GM12892 (cell line): ENCODE data around the gene SOX13.

Experiments
- DNase-seq: peaks from one replicate; pipeline ENCODE4 v3.0.0; 2011; ENCODE audit not compliant: insufficient read length
- FAIRE-seq: peaks from 2 replicates; lab custom pipeline; 2011; peaks lifted over from hg19 to GRCh38; lab: Jason Lieb, UNC
- POLR2A ChIP-seq: IDR thresholded peaks from 2 replicates; pipeline ENCODE4 v1.6.1; 2011; ENCODE audit warnings: low read depth, low read length, control low read depth
- POLR2AphosphoS5 ChIP-seq: IDR thresholded peaks from 2 replicates; pipeline ENCODE4 v1.6.1; 2011; ENCODE audit warnings: low read depth, low read length, control low read depth
- TAF1 ChIP-seq: IDR thresholded peaks from 2 replicates; pipeline ENCODE4 v1.6.1; 2011; ENCODE audit warnings: low read depth, mild to moderate bottlenecking, control low read depth, low read length, borderline replicate concordance

Gene SOX13

GRCh38 chr1:204145033-204145504 is 72.2 kb downstream of the SOX13 start:
- DNase-seq (no peak), FAIRE-seq (no peak)
- TF ChIP-seq POLR2A (no peak), TAF1 (no peak), POLR2AphosphoS5 (no peak)

- no peak for TF ChIP-seq TAF1
- no peak for TF ChIP-seq POLR2AphosphoS5
- TF ChIP-seq POLR2A: no peak
- FAIRE-seq (no peak), DNase-seq (no peak)
Measured at GRCh38 chr1:204146309-204146708, 73.4 kb downstream of the SOX13 start.

GRCh38 chr1:204146965-204147364 is 74.0 kb downstream of the SOX13 start:
- DNase-seq (no peak), FAIRE-seq (no peak)
- no peak for TF ChIP-seq POLR2A
- TF ChIP-seq TAF1: no peak
- TF ChIP-seq POLR2AphosphoS5: no peak

GRCh38 chr1:204147406-204148383 is 74.8 kb downstream of the SOX13 start:
- FAIRE-seq: no peak
- TF ChIP-seq POLR2AphosphoS5: no peak
- no peak for TF ChIP-seq TAF1
- TF ChIP-seq POLR2A: no peak
- no peak for DNase-seq

- TF ChIP-seq TAF1 (no peak), POLR2AphosphoS5 (no peak), POLR2A (no peak)
- DNase-seq (no peak), FAIRE-seq (no peak)
Measured at GRCh38 chr1:204149107-204149506, 76.2 kb downstream of the SOX13 start.

DNA sequence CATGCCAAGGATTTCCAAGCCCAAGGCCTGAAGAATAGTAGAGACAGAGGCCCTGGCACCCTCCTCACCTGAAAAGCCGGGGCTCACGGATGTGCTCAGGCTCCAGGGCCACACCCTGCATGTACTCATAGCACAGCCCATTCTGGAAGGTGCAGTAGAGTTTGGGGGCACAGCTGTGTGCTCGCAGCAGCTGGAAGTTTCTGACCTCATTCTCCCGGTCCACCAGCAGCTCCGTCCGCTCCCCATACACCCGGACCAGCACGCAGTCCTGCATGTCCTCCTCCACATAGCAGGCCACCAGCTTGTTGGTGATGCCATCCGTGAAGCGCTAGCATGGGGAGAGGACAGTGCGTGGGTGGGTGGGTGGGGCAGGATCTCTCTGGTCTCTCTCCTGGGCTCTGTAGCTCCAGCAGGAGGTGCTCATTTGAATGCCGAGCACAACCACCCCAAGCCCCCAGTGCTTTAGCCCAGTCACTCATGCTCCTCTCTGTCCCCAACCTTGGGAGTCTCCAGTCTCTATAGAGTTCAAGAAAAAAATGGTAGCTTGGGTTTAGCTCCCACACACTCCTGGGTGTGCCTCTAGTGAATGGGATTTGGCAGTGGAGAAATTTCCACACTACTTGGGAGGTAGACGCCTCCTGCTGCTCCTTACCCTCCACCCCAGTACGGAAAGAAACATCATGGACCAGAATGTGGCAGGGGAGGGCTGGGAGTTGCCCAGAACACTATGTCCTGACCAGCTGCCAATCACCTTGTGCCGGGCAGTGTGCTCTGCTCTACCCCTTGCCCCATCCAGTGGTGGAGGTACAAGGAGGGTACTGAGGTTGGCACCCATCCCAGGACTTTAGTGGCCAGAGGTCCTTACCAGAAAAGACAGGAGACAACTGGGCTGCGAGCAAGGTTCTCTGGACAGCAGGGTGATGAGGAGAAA is 77.0 kb downstream of the SOX13 start:
- TF ChIP-seq POLR2AphosphoS5: no peak
- no peak for TF ChIP-seq POLR2A
- TF ChIP-seq TAF1: no peak
- DNase-seq (no peak), FAIRE-seq (no peak)

DNA sequence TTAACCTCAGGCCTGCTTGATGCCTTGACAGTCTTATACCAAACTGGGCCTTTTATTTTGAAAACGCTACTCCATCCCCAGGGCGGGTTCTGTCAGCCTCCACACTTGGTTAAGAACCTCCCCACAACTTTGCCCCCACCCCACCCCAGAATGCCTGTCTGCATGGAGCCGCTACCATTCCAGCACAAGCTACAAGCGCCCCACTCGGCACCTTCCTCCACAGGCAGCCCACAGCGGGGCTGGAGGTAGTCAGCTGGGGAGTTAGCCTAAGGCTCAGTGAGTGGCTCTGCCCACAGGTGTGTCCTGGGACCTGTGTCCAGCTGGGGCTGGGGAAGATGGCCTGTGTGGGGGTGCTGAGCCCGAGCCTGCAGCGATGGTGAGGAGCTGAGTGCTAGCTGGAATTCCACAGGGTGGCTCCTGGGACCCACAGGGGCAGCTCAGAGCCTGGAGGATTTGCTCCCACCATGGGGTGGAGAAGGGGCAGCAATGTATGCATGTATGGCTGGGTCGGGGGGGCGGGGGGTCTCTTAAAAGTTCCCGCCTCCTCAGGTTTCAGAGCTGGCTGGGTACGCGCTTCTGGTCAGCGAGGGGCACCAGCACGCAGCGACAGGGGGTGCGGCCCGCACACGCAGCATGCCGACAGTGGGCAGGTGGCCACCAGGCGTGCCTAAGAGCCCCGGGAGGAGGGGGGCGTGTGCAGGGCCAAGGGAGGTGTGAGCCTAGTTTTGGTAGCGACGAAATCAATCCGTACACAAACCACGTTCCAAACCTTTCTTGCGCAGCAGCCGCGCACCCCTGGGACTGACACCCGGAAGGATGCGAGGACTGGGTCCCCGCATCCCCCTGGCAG is 78.0 kb downstream of the SOX13 start:
- no peak for TF ChIP-seq POLR2AphosphoS5
- TF ChIP-seq TAF1: no peak
- TF ChIP-seq POLR2A: no peak
- no peak for FAIRE-seq
- DNase-seq: no peak

GRCh38 chr1:204151552-204152309 is 78.8 kb downstream of the SOX13 start, which contains the start of gene ETNK2:
TSS of gene ETNK2 (minus strand) at chr1:204152044. CDS start at chr1:204151852, 192 bp downstream.
- DNase-seq: peak; percentile 43

DNA sequence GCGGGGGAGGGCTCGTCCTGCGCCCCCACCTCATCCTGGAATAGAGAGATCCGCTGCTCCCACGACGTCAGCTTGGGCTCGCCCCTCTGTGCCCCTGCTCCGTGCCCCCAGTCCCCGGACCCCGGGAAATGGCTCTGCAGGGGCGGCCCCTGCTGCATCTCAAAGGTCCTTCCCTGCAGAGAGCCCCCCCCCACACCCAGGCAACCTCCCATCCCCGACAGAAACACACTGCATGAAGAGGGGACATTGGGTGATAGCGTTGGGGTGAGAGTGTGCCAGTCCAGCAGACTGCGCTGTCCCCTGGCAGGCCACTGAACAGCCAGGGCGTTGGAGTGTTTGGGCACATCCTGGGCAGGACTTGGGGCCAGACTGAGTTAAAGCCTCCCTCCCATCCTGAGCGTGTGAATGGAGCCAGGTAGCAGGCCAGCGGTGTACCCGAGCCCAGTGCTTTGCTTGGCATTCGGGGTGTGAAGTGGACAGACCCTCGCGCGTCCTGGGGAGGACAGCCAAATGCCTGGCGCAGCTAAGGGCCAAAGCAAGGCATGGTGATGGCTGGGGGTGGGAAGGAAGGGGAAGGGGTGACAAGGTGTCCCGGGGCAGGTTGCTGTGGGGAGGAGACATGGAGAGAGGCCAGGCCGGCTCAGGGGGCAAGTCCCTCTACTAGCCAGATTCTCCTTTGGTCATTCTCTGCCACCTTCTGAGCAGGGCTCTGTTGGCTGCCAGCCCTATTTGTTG is 79.6 kb downstream of the SOX13 start:
- DNase-seq (no peak), FAIRE-seq (no peak)
- TF ChIP-seq POLR2AphosphoS5 (no peak), TAF1 (no peak), POLR2A (no peak)

More at GRCh38 chr1:204151552-204152309, 78.8 kb downstream of the SOX13 start, which contains the start of gene ETNK2:
- no peak for FAIRE-seq
- no peak for TF ChIP-seq POLR2A
- TF ChIP-seq POLR2AphosphoS5: no peak
- TF ChIP-seq TAF1: no peak
